Tibial nerve (tissue), 4 donors: Measurements from ENCODE around the gene CTBP2. TPM values are rescaled to one million over a fixed set of nuclear protein-coding genes. Genes with fewer than 3 reads are reported as not detected.

ENCODE experiments used
- DNase-seq, 2 donors: peaks; one replicate each; pipeline ENCODE4 v3.0.0-alpha.2; 2019; ENCODE audit warnings: low spot score in 2 of 2
- H3K27ac ChIP-seq, 4 donors: fragments of 200-600 bp; sonication (generic) in 3 of 4; one replicate each; pipeline ENCODE4 v1.5.1; 2017 to 2019; ENCODE audit warnings: mild to moderate bottlenecking in 1 of 4
- H3K27me3 ChIP-seq, 2 donors: fragments of 200-600 bp; sonication (generic) in 1 of 2; one replicate each; pipeline versions ENCODE4 v1.5.1 to v1.6.0; 2017 to 2019
- H3K36me3 ChIP-seq, 3 donors: fragments of 200-600 bp; sonication (generic); one replicate each; pipeline ENCODE4 v1.5.1; 2018 to 2019
- H3K4me1 ChIP-seq, 4 donors: fragments of 200-600 bp; sonication (generic) in 3 of 4; one replicate each; pipeline ENCODE4 v1.5.1; 2017 to 2019
- H3K4me3 ChIP-seq, 4 donors: fragments of 200-600 bp; sonication (generic) in 3 of 4; one replicate each; pipeline ENCODE4 v1.5.1; 2017 to 2019; ENCODE audit warnings: mild to moderate bottlenecking in 1 of 4, moderate library complexity in 1 of 4
- H3K9me3 ChIP-seq, 4 donors: fragments of 200-600 bp; sonication (generic) in 3 of 4; one replicate each; pipeline ENCODE4 v1.5.1; 2017 to 2019
- EP300 ChIP-seq, 2 donors: sonication (generic); formaldehyde crosslinking; IDR thresholded peaks; one replicate each; pipeline ENCODE4 v1.6.1; 2017; ENCODE audit warnings: antibody characterized with exemption in 2 of 2, mild to moderate bottlenecking in 1 of 2
- POLR2A ChIP-seq, 2 donors: fragments of 450-650 bp; IDR thresholded peaks; one replicate each; pipeline ENCODE4 v1.6.1; 2017; ENCODE audit warnings: antibody characterized with exemption in 2 of 2, mild to moderate bottlenecking in 2 of 2, moderate library complexity in 2 of 2
- WGBS, 2 donors: methylation state at CpG; one replicate each; pipeline ENCODE4 v1.1.5; 2018; 5-methylcytosine and 5-hydroxymethylcytosine counted together
- total RNA-seq, 4 donors: library from RNA; depleted of rRNA; stranded (reverse); fragments of >200 nt; gene quantifications; one replicate each; pipeline ENCODE4 v1.1.0, GENCODE V29; 2016
- TF ChIP-seq, protein P1 (sequence below), 5 experiments: fragments of 200-600 bp in 3 of 5; fragments of 450-650 bp in 2 of 5; sonication (generic) in 3 of 5; IDR thresholded peaks; one replicate each; pipeline ENCODE4 v1.5.1; 2016 to 2019; ENCODE audit warnings: antibody characterized with exemption in 5 of 5, mild to moderate bottlenecking in 3 of 5, moderate library complexity in 2 of 5

The CTBP2 gene
- total RNA-seq, 4 donors from 2014 or later: 40.4 to 97.9 (median 62.3) TPM

DNA sequence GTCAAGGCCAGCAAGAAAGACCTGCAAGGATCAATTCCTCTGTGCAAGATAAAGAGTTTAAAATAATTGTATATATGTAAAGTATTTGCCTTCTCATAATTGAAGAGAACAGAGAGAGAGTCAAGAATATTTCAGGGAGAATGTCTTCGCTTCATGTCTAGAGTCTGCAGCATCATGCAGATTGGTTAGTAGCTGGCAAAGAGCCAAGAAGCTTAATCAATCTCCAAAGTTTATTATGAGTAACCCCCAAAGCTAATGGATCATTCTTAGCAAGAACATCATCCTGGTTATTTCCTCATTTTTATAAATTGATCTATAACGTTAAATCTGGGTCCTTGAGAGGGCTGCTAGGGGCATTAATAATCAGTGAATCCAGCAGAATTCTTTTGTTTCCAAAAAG lies 38.9 kb upstream of the CTBP2 start:
- Histone ChIP-seq H3K4me3 (no peak overlapping the region), H3K4me1 (no peaks in the 10 kb centered on the region), H3K9me3 (no peaks in the 10 kb centered on the region), H3K27me3 (no peaks in the 10 kb centered on the region), H3K27ac (no peak overlapping the region), H3K36me3 (no peaks in the 10 kb centered on the region)
- 80 to 82% methylated on average over 2 of the region's 2 CpGs for WGBS, 2 donors
- no peak for TF ChIP-seq EP300 (IDR thresholded peaks at IDR 0.05)
- TF ChIP-seq, protein P1, sequence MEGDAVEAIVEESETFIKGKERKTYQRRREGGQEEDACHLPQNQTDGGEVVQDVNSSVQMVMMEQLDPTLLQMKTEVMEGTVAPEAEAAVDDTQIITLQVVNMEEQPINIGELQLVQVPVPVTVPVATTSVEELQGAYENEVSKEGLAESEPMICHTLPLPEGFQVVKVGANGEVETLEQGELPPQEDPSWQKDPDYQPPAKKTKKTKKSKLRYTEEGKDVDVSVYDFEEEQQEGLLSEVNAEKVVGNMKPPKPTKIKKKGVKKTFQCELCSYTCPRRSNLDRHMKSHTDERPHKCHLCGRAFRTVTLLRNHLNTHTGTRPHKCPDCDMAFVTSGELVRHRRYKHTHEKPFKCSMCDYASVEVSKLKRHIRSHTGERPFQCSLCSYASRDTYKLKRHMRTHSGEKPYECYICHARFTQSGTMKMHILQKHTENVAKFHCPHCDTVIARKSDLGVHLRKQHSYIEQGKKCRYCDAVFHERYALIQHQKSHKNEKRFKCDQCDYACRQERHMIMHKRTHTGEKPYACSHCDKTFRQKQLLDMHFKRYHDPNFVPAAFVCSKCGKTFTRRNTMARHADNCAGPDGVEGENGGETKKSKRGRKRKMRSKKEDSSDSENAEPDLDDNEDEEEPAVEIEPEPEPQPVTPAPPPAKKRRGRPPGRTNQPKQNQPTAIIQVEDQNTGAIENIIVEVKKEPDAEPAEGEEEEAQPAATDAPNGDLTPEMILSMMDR (IDR thresholded peaks at IDR 0.05): no peak
- TF ChIP-seq POLR2A (IDR thresholded peaks at IDR 0.05): no peak
- no peak for DNase-seq

- Histone ChIP-seq H3K4me3 (no peak overlapping the region), H3K27me3 (no peaks in the 10 kb centered on the region), H3K36me3 (no peaks in the 10 kb centered on the region), H3K27ac (no peak overlapping the region), H3K4me1 (no peaks in the 10 kb centered on the region), H3K9me3 (no peaks in the 10 kb centered on the region)
- no peak for DNase-seq
- 91 to 93% methylated on average over 10 of the region's 10 CpGs for WGBS, 2 donors
- TF ChIP-seq EP300 (IDR thresholded peaks at IDR 0.05): no peak
- TF ChIP-seq, protein P1 (IDR thresholded peaks at IDR 0.05): no peak
- no peak for TF ChIP-seq POLR2A (IDR thresholded peaks at IDR 0.05)
Observed at GRCh38 chr10:125194814-125195213, 34.5 kb upstream of the CTBP2 start.

DNA sequence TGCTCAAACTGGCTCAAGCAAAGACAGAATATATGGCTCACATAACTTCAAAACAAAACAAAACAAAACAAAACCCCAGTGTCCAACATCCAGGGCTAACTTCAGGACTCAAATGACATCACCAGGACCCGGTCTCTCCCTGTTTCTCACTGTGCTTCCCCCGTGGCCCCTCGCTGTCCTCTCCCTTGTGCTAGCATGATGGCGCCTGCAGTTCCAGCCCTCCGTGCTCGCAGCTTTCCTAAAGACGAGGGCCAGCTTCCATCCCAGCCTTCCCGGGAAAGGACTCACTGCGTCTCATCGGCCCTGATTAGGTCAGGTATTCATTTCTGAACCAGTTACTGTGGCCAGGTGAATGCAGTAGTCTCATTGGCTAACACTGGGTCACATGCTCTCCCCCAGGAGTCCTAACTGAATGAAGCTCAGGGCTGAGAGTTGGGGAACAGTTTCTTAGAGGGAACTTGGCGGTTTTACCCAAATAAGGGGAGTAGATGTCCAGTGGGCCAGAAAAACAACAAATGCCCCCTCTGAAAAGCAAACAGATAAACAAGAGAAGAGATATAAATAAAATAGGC lies 33.0 kb upstream of the CTBP2 start:
- Histone ChIP-seq H3K27me3 (no peaks in the 10 kb centered on the region), H3K9me3 (no peaks in the 10 kb centered on the region), H3K27ac (no peak overlapping the region), H3K4me3 (no peak overlapping the region), H3K4me1 (no peaks in the 10 kb centered on the region), H3K36me3 (no peaks in the 10 kb centered on the region)
- 83 to 84% methylated on average over 11 of the region's 11 CpGs for WGBS, 2 donors
- no peak for TF ChIP-seq EP300 (IDR thresholded peaks at IDR 0.05)
- TF ChIP-seq POLR2A (IDR thresholded peaks at IDR 0.05): no peak
- TF ChIP-seq, protein P1 (IDR thresholded peaks at IDR 0.05): no peak
- no peak for DNase-seq

DNA sequence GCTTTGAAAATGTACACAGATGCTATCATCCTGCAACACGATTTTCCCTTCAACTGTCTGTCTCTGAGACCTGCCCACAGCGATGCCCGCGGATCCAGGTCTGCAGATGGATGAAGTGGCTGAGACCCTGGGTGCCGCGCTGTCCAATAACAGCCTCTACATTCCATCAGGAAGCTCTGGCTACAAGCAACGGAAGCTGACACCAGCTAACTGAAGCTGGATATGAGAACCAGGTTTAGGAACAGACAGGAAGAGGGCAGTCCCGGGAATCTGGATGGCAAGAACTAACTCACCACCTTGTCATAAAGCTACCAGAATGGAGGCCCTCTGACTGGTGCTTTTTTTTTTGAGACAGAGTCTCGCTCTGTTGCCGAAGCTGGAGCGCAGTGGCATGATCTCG lies 32.3 kb upstream of the CTBP2 start:
- Histone ChIP-seq H3K4me1 (no peaks in the 10 kb centered on the region), H3K36me3 (no peaks in the 10 kb centered on the region), H3K27me3 (no peaks in the 10 kb centered on the region), H3K9me3 (no peaks in the 10 kb centered on the region), H3K27ac (no peak overlapping the region), H3K4me3 (no peak overlapping the region)
- TF ChIP-seq, protein P1 (IDR thresholded peaks at IDR 0.05): no peak
- TF ChIP-seq POLR2A (IDR thresholded peaks at IDR 0.05) (no peak), EP300 (IDR thresholded peaks at IDR 0.05) (no peak)
- no peak for DNase-seq
- 83 to 86% methylated on average over 12 of the region's 12 CpGs for WGBS, 2 donors

- DNase-seq: no peak
- Histone ChIP-seq H3K27me3 (no peaks in the 10 kb centered on the region), H3K27ac (no peak overlapping the region), H3K9me3 (no peaks in the 10 kb centered on the region), H3K4me3 (no peak overlapping the region), H3K36me3 (no peaks in the 10 kb centered on the region), H3K4me1 (no peaks in the 10 kb centered on the region)
- TF ChIP-seq POLR2A (IDR thresholded peaks at IDR 0.05): no peak
- TF ChIP-seq, protein P1 (IDR thresholded peaks at IDR 0.05): no peak
- TF ChIP-seq EP300 (IDR thresholded peaks at IDR 0.05): no peak
- 91 to 92% methylated on average over 9 of the region's 9 CpGs for WGBS, 2 donors
Observed at GRCh38 chr10:125192005-125192404, 31.6 kb upstream of the CTBP2 start.
